NCI-H187 (cell line): ENCODE results near the gene FGF5.
"Not testable (repeated sequence)": the region's sequence is repeated elsewhere in the genome, so short reads cannot be mapped to it uniquely, and the experiment has no call there.

Source experiments
- DNase-seq, 2 experiments: peaks; one replicate each; lab custom pipeline; 2025; lab: John Stamatoyannopoulos, UW

Gene FGF5, protein sequence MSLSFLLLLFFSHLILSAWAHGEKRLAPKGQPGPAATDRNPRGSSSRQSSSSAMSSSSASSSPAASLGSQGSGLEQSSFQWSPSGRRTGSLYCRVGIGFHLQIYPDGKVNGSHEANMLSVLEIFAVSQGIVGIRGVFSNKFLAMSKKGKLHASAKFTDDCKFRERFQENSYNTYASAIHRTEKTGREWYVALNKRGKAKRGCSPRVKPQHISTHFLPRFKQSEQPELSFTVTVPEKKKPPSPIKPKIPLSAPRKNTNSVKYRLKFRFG

DNA sequence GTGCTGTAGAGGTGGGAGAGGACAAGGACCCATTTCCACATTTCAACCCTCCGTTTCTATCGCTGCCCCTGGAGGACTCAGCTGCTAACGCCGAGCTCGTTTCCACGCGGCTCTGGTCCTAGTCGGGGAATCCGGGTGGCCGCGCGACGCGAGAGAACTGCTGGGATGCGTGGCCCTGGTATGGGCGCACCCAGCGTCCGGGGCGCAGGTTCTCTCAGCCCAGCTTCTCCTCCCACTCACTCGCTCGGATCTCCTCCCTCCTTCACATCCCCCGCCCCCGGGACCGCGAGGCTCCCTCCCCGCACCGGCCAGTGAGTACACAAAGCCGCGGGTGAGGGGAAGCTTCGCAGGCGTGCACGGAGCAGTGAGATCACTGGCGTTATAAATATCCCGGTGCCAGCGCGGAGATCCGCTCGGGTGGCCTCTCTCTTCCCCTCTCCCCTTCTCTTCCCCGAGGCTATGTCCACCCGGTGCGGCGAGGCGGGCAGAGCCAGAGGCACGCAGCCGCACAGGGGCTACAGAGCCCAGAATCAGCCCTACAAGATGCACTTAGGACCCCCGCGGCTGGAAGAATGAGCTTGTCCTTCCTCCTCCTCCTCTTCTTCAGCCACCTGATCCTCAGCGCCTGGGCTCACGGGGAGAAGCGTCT is at the start of gene FGF5:
FGF5 (plus strand) TSS at position 412 of the 649 bp plus-strand sequence; CDS start at position 573, 161 bp downstream.
- DNase-seq = peak in 1 of 2 experiments; percentile 12

- DNase-seq = no peak
Observed at GRCh38 chr4:80219301-80220025, 47.0 kb upstream of the FGF5 start.

GRCh38 chr4:80220711-80221110 is 45.8 kb upstream of the FGF5 start:
- DNase-seq = no peak

DNA sequence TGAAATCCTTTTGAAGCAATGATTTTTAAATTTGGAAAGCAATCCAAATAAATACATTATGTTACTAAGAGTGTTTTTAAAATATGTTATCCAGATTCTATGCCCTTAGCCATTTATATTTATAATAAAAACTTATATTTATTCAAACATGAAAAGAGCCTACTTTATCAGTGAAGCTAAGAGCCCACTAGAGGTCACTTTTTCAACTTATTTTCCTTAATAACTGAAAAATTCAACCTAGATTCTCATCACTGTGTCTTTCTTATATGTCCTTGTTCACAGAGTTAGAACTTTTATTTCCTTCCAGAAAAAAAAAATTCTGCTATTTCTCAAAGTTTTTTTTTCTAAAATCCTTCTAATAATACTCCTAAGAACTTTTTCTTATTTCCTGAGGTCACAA is 45.3 kb upstream of the FGF5 start:
- no peak for DNase-seq

DNA sequence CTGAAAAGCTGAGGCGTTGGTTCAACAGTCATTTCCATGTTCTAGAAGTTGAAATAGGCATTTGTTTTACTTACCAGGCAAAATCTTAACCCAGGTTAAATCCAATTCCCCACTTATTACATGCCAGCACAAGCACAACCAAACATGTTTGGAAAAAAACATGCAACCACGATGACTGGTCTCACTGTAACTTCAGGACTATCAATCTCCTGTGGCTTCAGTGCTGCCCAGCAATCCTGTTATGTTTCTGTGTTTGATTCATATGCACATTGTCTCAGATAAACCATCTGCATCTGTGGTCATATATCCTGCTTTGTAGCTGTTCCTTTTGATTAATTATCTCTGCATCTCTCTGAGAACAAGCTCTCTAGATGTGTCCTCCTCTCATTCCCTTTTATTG is 40.9 kb upstream of the FGF5 start:
- no peak for DNase-seq

DNA sequence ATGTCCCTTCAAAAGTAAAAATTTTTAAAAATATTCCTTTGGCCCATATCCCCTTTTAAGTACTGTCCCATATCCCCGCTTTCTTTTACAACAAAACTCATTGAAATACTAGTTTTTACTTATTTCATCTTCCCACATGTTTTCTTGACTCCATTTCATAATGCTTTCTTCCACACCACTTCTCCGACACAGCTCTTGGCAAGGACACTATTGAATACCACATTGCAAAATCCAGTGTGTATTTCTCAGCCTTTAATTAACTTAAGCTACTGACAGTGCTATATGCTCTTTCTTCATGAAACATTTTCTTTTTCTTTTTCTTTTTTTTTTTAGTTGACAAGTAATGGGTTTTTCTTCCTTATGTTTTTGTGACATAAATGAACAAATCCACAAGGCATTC is 40.4 kb upstream of the FGF5 start:
- no peak for DNase-seq

- DNase-seq = no peak
Observed at GRCh38 chr4:80228460-80228859, 38.0 kb upstream of the FGF5 start.

DNA sequence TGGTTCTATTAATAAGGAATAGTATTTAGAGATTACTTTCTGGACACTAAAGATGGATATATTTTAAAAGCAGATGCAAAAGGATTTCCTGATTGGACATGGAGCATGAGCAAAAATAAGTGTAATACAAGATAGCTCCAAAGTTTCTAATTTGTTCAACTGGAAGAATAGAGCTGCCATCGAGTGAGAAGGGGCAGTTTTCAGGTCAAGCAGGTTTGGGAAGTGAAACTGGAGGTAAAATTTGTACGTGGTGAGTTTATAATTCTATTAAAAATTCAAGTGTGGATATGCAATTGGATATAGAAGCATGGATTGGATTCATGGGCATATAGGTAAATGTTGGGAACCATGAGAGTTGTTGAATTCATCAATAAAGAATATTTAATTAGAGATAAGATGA is 37.3 kb upstream of the FGF5 start:
- DNase-seq = no peak

GRCh38 chr4:80229590-80229989 is 36.9 kb upstream of the FGF5 start:
- DNase-seq = no peak

- no peak for DNase-seq
Observed at GRCh38 chr4:80231180-80231579, 35.3 kb upstream of the FGF5 start.

DNA sequence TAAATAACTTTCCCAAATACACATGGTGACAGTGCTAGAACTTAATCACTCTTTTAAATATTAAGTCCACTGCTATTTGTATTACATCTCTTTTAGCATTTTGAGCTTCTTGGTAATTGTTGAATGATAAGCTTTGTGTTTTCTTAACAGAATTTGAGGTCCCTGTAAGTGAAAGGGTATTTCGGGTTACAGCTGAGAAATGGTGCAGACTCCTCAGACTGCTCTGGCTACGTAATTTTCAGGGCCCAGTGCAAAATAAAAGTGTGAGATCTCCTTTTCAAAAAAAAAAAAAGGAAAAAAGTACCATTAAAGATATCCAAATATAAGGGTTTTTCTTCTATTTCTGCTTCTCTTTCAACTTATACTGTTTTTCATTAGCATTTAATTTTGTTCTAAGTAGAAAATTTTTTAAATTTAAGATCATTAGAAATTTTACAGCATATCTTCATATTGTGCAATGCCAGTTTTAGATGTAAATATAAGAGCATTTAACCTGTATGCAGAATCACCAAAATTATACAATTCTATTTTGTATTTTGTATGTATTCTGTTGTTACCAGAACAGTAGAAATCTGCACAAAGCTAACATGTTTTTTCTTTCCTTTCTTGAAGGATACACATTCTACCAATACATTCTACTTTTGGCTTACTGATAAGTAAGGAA is 33.6 kb upstream of the FGF5 start:
- no peak for DNase-seq

DNA sequence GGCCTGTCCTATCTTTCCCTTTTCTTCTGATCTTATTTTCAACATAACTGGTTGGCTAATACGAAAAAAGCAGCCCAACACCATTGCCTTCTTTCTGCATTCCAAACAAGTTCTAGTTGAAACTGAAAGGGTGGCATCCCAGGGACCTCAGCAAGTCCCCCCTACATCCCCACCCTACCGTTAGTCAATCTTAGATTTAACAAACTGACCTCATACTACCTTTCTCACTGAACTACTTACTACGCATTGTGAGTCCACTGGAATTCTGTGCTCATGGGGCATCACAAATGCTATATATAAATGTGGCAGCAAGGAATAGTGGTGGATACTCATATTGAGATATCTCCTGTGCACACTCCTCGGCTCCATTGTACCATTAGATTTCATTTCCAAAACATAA is 33.1 kb upstream of the FGF5 start:
- DNase-seq = no peak

DNA sequence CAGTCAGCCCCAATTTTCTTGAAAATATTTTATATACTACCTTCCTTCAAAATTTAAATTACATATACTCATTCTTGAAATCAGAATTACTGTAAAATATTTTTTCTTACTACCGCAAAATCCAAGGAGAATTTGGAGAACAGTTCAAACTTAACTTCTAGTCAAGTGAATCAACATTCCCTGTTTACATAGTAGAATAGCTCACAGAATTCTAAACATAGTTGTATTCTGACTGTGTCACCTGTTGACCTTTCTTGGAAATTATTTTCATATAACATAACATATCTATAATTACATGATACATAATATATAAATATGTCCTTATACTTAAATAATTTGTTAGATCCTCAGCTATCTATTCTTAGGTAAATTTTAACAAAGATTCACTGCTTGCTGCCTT is 31.0 kb upstream of the FGF5 start:
- no peak for DNase-seq

GRCh38 chr4:80237992-80238391 is 28.5 kb upstream of the FGF5 start:
- DNase-seq = no peak

DNA sequence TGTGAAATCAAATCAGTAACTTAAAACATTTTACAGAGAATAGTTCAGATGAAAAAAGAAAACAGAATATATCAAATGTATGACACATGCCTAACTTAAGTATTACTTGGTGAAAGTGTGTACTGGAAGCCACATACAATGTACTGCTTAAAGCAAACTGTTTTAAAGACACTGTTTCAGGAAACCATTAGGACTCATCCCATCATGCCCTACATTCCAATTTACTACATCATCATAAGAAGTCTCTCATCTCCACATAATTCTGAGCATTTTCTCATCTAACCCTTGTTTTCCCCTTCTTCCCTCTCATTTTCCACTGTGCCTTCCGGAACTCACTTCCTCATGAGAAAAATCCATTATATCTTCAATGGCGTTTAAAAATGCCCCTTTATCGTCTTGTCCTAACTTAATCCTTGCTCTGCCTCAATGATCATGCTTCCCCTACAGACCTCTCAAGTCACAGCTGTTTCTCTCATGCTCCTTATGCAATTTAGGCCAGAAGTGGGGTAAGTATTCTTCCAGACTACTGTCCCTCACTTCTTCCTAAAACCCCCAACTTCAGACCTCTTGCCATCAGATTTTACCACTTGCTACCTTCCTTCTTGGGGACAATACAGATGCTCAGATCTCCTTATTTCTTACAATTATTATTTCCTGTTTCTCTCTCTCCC is 26.8 kb upstream of the FGF5 start:
- DNase-seq = no peak

- DNase-seq = no peak
Observed at GRCh38 chr4:80240976-80241375, 25.5 kb upstream of the FGF5 start.

- no peak for DNase-seq
Observed at GRCh38 chr4:80243274-80244018, 23.0 kb upstream of the FGF5 start.

DNA sequence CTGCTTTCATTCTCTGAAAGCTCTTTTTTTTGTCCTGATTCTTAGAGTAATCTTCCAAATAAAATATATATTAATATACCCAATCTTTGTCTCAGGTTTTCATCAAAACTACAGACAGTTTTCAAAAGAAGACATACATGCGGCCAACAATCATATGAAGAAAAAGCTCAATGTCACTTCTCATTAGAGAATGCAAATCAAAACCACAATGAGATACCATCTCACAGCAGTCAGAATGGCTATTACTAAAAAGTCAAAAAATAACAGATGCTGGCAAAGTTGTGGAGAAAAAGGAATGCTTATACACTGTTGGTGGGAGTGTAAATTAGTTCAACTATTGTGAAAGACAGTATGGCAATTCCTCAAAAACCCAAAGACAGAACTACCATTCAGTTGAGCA is 19.0 kb upstream of the FGF5 start:
- not testable (repeated sequence) for DNase-seq

GRCh38 chr4:80249144-80249543 is 17.3 kb upstream of the FGF5 start:
- DNase-seq = no peak

GRCh38 chr4:80252427-80252826 is 14.0 kb upstream of the FGF5 start:
- DNase-seq = no peak

DNA sequence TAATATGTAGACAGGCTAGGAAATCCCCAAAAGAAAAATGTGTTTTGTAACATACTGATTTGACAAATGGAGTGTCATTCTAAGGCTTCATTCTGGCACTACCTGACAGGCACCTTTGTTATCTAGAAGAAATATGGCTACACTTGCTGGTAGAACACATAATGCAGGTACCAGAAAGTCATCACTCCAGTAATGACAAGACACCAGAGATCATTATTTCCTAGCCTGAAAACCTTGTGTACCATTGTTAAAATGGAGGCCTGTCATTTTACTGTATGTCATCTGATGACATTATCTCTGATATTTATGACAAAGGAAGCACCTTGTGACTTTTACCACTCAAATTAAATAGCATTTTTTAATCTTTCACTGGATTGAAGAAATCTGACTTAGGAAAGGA is 13.5 kb upstream of the FGF5 start:
- DNase-seq = no peak
